GM12874 (cell line): ENCODE data around the gene KRT32.

Experiments used
- CTCF ChIP-seq: IDR thresholded peaks from 2 replicates; pipeline ENCODE4 v1.5.1; 2011; ENCODE audit warnings: low read depth, mild to moderate bottlenecking, control low read depth, low read length, moderate library complexity; ENCODE audit not compliant: insufficient read depth

The KRT32 gene

DNA sequence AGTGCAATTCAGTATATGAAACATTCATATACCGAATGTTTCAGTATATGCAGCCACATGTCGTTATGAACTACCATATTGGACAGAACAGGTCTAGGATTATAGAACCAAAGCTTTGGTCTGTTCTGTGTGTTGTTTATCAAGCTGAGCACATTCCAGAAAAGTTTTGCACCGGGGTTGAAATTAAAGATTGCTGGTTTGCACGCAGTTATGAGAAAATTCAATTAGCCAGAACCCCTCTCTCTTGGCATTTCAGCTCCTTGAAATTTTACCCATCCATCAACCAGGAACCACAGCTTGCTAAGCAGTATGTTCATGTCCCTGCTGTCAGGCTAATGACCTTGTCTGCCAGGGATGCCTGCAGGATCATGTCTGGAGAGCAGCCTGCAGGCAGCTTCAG is 9.5 kb downstream of the KRT32 start:
- no peak for TF ChIP-seq CTCF

- no peak for TF ChIP-seq CTCF
These were observed 11.0 kb downstream of the KRT32 start for GRCh38 chr17:41456204-41456603.

- no peak for TF ChIP-seq CTCF
These were observed 11.9 kb downstream of the KRT32 start for GRCh38 chr17:41455236-41455635.

- no peak for TF ChIP-seq CTCF
These were observed 14.1 kb downstream of the KRT32 start for GRCh38 chr17:41453066-41453465.

DNA sequence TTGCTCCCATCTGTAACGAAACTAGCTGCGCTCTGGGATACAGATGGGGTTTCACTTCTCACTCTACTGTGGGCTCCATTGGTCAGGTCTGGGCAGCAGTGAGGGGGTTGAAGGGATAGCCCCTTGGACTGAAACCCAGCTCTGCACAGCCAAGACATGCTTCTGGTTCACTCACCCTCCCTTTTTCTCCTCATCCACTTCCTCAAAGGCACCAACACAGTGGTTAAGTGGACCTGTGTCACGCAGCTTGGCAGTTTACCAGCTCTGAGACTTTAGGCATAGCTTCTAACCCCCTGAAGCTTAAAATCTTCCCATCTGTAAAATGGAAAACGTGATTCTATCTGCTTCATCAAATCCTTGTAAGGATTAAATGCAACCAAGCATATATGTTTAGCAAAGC is 14.9 kb downstream of the KRT32 start:
- TF ChIP-seq CTCF, result no peak

DNA sequence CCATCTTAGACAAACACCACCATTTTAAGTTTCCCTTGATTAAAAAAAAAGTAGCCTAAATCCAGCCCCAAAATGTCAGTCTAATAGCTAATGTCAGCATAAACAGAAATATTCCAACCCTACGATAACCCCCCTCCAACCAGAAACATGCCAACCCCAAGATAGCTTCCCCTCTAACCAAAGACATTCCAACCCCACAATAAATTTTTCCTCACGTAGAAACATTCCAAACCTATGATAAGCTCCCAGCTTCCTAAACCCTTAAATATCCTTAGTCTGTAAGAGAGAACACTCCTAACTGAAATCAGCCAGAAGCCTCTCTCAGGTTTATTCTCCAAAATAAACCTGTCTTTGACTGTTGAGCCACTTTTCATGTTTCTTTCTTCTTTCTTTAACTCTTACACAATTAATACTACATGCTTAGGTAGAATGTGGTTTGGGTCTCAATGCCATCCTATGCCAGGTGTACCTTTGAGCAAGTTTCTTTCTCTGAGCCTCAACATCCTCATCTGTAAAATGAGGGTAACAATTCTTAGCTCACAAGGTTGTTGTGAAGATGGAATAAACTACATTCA is 15.9 kb downstream of the KRT32 start:
- TF ChIP-seq CTCF, result no peak

DNA sequence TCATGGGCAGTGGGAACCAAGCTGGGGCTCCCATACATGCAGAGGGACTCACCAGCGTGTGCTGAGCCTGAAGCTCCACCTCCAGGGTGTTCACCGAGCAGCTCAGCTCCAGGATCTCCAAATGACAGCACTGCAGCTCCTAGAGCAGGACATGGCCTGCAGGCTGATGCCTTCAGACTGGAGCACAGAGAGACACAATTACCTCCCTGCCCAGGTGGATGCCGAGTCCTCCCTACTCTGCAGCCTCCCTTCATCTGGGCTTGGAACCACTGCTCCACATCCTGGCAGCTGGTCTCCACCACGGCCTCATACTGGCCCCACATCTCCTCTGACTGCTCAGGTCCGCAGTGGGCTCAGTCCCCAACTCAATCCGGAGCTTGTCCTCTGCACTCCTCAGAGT is 18.2 kb downstream of the KRT32 start:
- TF ChIP-seq CTCF, result no peak
